GM18505 (cell line): ENCODE data around the gene PARD3.
"Not testable (repeated sequence)": the region's sequence is repeated elsewhere in the genome, so short reads cannot be mapped to it uniquely, and the experiment has no call there.

Experiments
- ATAC-seq: cut with Tn5 transposase; IDR thresholded peaks from one replicate; pipeline ENCODE4 v1.9.1; 2021; ENCODE audit not compliant: unreplicated experiment
- POLR2A ChIP-seq: IDR thresholded peaks from 4 replicates; pipeline ENCODE4 v1.6.1; 2011; ENCODE audit warnings: borderline replicate concordance; ENCODE audit not compliant: insufficient read depth, insufficient read length; ENCODE audit errors: extremely low read depth

The PARD3 gene

GRCh38 chr10:34759161-34759836 lies 55.8 kb downstream of the PARD3 start:
- ATAC-seq: no peak
- TF ChIP-seq POLR2A: no peak

- ATAC-seq: peak; percentile 81
- TF ChIP-seq POLR2A: no peak
Observed at GRCh38 chr10:34758447-34758996, 56.6 kb downstream of the PARD3 start.

- no peak for TF ChIP-seq POLR2A
- no peak for ATAC-seq
Observed at GRCh38 chr10:34757933-34758332, 57.2 kb downstream of the PARD3 start.

- ATAC-seq: not testable (repeated sequence)
Observed at GRCh38 chr10:34757181-34757580, 57.9 kb downstream of the PARD3 start.

GRCh38 chr10:34756584-34756983 lies 58.5 kb downstream of the PARD3 start:
- no peak for ATAC-seq
- no peak for TF ChIP-seq POLR2A

- no peak for ATAC-seq
Observed at GRCh38 chr10:34753014-34753757, 61.9 kb downstream of the PARD3 start.

GRCh38 chr10:34751272-34751671 lies 63.8 kb downstream of the PARD3 start:
- TF ChIP-seq POLR2A: no peak
- no peak for ATAC-seq

More at GRCh38 chr10:34753014-34753757, 61.9 kb downstream of the PARD3 start:
- no peak for TF ChIP-seq POLR2A

GRCh38 chr10:34750795-34751194 lies 64.3 kb downstream of the PARD3 start:
- ATAC-seq: not testable (repeated sequence)

GRCh38 chr10:34748767-34749166 lies 66.3 kb downstream of the PARD3 start:
- no peak for ATAC-seq
- no peak for TF ChIP-seq POLR2A

GRCh38 chr10:34748357-34748756 lies 66.7 kb downstream of the PARD3 start:
- no peak for ATAC-seq
- TF ChIP-seq POLR2A: no peak

GRCh38 chr10:34746094-34746493 lies 69.0 kb downstream of the PARD3 start:
- no peak for ATAC-seq
- TF ChIP-seq POLR2A: no peak

- no peak for ATAC-seq
- TF ChIP-seq POLR2A: no peak
Observed at GRCh38 chr10:34745244-34745643, 69.9 kb downstream of the PARD3 start.

- no peak for ATAC-seq
- TF ChIP-seq POLR2A: no peak
Observed at GRCh38 chr10:34744590-34744989, 70.5 kb downstream of the PARD3 start.

GRCh38 chr10:34743814-34744213 lies 71.3 kb downstream of the PARD3 start:
- ATAC-seq: no peak

More at GRCh38 chr10:34743814-34744213, 71.3 kb downstream of the PARD3 start:
- no peak for TF ChIP-seq POLR2A
